ENCODE measurements around the gene FAM120A.
"Not testable (repeated sequence)": the region's sequence is repeated elsewhere in the genome, so short reads cannot be mapped to it uniquely, and the experiment has no call there.

Gene FAM120A

GRCh38 chr9:93511228-93511627, 59.7 kb downstream of the FAM120A start:
- DNase-seq (ENCODE audit: low spot score), result not testable (repeated sequence)

DNA sequence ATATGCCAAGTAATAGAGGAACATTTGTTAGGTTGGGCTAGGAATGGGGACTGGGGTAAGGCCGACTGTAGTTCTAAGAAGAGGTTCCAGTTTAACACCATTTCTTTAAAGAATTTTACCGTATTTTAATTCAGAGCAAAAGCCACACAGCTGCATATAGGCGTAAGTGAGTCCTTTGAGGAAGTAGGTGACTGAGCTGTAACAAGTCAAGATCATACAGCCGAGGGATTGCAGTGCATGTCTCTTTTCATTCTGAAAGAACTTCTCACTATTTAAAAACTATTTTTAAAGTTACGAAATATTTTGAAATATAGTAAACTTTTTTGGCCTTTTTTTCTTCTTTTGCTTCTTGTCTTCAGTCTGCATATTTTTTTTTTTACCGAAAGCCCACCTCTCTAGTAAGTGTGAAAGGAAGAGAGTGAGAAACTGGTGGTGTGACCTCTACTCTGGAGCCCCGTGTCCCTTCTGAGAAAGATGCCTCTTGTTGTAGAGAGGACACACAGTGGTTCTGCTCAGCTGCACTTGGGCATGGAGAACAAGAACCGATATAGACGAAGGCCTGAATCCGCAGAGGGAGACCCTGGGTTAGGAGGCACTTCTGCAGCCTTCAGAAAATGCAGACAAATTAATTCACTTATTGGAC, 60.8 kb downstream of the FAM120A start:
- not testable (repeated sequence) for DNase-seq (ENCODE audit: low spot score)

GRCh38 chr9:93513606-93514005, 62.1 kb downstream of the FAM120A start:
- DNase-seq (ENCODE audit: low spot score), result no peak

- no peak for DNase-seq (ENCODE audit: low spot score)
Measured at GRCh38 chr9:93517331-93517730, 65.8 kb downstream of the FAM120A start.

DNA sequence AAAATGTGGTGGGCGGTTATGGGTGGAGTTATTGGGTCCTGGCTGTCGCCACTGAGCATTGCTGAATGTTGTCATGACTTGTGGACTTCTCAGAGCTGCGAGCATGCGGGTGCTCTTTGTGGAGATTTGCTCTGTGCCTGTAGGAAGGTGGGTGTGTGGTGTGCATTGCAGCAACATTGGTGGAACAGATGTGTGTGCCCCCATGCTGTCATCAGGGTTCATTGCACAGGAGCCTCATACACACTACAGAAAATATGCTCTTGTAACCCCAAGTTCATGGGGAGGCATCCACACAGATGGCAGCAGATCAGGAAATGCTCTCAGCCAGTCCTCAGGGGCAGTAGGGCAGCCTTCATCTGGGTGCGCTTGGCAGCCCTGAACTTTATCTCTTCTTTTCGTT, 69.0 kb downstream of the FAM120A start:
- DNase-seq (ENCODE audit: low spot score), result no peak

GRCh38 chr9:93522736-93523135, 71.3 kb downstream of the FAM120A start:
- no peak for DNase-seq (ENCODE audit: low spot score)

GRCh38 chr9:93523518-93524144, 72.1 kb downstream of the FAM120A start:
- no peak for DNase-seq (ENCODE audit: low spot score)

GRCh38 chr9:93525476-93525875, 74.0 kb downstream of the FAM120A start:
- no peak for DNase-seq (ENCODE audit: low spot score)

GRCh38 chr9:93531374-93531773, 79.9 kb downstream of the FAM120A start:
- DNase-seq (ENCODE audit: low spot score), result no peak

DNA sequence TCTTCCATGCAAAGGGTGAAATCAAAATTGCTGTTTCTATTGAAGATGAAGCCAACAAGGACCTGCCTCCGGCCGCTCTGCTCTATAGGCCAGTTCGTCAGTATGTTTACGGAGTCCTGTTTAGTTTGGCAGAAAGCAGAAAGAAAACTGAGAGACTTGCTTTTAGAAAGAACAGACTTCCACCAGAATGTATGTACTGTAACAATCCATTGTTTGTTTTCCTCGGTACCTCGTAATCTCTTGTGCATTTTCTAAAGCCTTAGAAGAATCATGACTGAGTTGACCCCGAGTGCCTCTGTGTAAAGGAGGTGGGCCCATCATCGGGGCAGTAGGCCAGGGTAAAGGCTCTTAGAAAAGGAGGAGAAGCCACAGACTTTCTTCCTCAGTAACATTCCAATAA, 80.7 kb downstream of the FAM120A start:
- DNase-seq (ENCODE audit: low spot score), result no peak

- no peak for DNase-seq (ENCODE audit: low spot score)
Measured at GRCh38 chr9:93533863-93534262, 82.4 kb downstream of the FAM120A start.

- no peak for DNase-seq (ENCODE audit: low spot score)
Measured at GRCh38 chr9:93536167-93536566, 84.7 kb downstream of the FAM120A start.

DNA sequence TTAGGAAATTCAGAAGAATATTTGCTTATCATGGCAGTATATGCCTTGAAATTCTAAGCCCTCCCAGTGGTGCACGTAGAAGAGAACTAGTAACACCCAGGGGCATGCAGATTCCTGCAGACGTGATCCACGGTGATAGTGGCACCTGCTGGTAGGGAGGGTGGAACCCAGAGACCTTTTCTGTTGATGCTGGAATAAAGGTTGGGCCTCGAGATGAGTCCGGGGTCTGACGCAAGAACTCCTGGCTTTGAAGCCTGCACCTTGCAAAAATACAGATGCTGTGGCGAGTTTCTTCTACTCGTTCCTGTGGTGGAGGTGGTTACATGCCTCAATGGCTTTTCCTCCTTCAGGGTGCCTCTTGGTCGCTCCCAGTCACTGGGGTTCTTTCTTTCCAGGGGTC, 85.4 kb downstream of the FAM120A start:
- DNase-seq (ENCODE audit: low spot score), result no peak

DNA sequence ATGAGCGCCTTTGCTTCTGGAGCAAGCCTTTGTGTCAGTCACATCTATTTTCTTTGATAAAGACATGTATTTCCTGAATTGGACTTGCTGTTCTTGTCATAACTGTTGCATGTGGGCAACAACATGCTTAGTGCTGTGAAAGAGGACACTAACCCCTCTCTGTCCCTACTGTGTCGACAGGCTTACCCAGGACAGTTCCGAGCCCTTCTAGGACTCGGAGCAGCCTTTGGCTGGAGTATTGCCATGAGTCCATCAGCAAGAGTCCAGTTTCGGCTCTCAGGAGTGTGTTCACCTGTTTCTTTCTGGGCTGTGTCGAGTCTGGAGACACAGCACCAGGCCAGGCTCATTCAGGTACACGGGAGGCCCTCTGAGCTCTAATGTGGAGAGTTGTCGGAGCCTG, 88.8 kb downstream of the FAM120A start:
- no peak for DNase-seq (ENCODE audit: low spot score)

DNA sequence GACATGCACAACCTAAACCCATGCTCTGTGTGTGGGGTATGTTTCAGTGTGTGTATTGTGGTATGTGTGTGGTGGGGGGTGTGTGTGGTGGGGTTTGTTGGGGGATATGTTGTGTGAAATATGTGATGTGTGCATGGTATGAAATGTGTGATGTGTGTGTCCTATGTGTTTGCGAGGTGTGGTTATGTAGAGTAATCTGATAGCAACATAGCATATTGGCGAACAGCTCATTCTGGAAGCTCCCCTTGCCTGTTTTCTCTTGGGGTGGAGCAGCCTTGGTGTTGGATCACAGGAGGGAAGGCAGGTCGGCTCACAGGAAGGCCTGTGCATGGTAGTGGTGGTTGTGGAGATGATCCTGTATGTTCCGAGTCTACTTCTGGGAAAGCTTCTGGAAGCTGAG, 89.5 kb downstream of the FAM120A start:
- DNase-seq (ENCODE audit: low spot score), result no peak

DNA sequence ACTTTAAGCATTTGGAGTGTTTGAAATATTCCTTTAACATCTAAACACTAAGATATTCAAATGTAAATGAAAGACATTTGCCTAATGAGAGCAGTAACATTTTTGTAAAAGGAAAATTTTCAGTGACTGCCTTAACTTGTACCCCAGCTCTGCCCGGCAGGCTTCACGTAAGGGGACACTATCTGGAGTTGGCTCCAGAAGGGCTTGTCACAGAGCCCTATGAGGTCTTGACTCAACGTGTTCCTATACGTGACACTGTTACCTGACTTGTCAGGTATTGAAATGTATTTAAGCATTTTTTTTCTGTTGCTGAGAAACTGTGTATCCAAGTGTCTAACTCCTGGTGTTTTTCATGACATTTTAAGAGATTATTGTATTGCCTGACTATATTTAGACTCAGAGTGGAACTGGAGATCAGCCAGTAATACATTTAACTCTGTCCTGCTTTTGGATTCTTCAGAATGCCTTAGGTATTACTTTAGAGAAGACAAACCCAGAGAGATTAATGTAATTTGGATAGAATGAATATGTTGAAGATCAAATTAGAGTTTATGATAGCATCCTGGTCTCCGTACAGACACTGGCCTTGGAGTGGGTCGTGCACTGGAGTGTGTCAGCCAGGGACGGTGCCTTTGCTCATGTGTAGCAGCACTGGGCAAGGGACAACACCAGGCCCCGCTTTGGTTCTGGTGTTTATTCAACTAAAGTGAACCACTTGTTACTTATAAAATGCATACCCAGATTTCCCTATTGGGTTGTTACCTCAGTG, 90.3 kb downstream of the FAM120A start:
- DNase-seq (ENCODE audit: low spot score), result no peak

DNA sequence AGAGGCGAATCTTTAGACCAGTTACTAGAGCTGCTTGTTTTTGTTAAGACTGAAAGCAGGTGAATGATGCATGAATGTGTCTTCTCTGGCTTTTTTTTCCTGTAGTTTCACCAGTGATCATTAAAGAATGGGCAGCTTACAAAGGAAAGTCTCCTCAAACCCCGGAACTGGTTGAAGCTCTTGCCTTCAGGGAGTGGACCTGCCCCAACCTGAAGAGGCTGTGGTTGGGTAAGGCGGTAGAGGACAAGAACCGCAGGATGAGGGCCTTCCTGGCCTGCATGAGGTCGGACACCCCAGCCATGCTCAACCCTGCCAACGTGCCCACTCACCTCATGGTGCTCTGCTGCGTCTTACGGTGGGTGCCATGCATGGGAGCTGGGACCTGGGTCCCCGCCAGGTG, 91.6 kb downstream of the FAM120A start:
- no peak for DNase-seq (ENCODE audit: low spot score)

DNA sequence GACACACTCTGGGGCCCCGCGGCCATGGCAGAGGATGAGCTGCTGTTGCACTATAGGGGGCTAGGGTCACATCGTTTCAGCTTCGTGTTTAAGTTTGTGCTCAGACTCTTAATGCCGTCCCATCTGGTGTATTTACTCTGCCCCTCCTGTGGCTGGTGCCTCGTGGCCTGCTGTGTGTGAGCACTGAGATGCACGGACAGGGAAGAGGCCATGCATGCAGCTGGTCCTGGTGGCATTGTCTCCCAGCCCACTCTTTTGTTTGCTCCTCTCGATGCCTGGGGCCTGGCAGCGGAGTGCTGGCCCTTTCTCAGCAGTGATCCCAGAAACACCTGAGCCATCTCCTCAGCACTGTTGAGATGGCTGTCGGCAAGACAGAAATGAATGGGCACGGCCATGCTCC, 94.9 kb downstream of the FAM120A start:
- no peak for DNase-seq (ENCODE audit: low spot score)

DNA sequence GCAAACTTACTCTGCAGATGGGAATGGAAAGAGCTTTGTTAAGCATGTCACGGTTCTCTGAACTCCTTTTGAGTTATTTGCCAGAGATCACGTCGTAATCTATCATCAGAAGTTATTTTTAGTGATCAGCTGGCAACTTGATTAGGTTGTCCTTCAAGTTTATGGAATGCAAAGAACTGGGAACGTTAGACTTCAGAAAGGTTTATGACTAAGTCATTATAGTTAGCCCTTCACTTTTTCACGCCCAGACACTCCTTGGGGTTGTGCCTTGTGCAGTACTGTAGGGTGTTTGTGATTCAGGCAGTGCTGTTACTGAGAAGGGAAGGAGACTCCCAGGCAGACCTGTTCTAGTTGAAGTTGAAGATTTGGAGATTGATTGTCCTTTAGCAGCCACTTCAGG, 98.1 kb downstream of the FAM120A start:
- no peak for DNase-seq (ENCODE audit: low spot score)

DNA sequence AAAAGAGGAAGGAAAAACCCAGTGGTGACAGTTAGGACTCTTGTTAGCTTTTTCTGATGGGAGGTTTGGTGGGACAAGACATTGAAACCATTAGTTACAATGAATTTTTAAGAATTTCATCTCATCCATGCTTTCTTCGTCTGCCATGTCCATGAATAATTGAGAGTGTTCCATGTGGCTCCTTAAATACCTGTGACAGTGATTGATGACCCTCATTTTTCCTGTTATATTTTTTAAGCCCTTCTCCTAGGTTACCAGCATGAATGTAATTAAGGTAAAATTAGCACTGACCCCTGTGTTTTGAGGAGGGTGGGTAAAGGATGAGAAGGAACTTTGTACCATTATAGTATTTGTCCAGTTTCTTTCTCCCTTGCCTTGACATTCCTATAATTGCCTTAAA, 101.4 kb downstream of the FAM120A start:
- DNase-seq (ENCODE audit: low spot score), result no peak

- DNase-seq (ENCODE audit: low spot score), result no peak
Measured at GRCh38 chr9:93555370-93555769, 103.9 kb downstream of the FAM120A start.

DNA sequence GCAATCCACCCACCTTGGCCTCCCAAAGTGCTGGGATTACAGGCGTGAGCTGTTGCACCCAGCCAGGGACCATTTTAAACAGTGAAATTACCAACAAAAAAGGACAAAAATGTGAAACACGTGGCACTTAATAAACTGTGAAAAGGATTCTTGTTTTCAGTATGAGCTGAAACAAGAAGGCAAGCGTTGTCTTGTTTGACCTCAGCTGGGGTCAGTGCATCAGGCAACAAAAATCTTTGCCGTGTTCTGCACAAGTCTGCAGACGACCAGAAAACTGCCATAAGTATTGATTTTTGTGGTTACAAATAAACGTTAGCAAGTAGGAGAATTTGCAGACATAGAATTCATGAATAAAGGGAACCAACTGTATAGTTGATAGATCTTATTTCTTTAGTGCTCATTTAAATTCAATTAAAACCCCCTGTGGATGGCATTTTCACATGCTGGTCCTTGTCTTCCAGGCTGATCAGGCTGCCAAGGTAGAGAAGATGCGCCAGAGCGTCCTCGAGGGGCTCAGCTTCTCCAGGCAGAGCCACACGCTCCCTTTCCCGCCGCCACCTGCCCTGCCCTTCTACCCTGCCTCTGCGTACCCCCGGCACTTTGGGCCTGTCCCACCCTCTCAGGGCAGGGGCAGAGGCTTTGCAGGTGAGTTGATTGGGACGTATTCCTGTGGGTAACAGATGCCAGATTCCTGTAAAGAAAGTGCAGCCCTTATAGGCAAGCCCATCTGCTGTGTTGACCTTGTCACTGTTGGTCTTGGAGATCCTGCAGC, 106.1 kb downstream of the FAM120A start:
- no peak for DNase-seq (ENCODE audit: low spot score)

GRCh38 chr9:93558503-93558902, 107.0 kb downstream of the FAM120A start:
- DNase-seq (ENCODE audit: low spot score), result no peak

All from activated CD4-positive, alpha-beta T cell treated with anti-CD3 and anti-CD28 coated beads, Interleukin-2, Interleukin-4, amounts not matched to agents 100 ng/mL and 50 ng/mL, durations not matched to agents 16 hours and 8 hours (primary cell).